MM.1S (cell line): ENCODE data around the gene SP1.

Source experiments
- DNase-seq: peaks from one replicate; pipeline ENCODE4 v3.0.0-alpha.2; 2015
- H2AFZ ChIP-seq: fragments of 300-600 bp; sonication (generic); 2 replicates; pipeline ENCODE4 v1.6.0; 2016; ENCODE audit warnings: antibody characterized with exemption, low read length
- H3F3A ChIP-seq: fragments of 300-600 bp; sonication (generic); 2 replicates; pipeline ENCODE4 v1.6.1; 2016; ENCODE audit warnings: mild to moderate bottlenecking, antibody characterized with exemption, low read length, moderate library complexity, mixed read lengths; ENCODE audit not compliant: insufficient read depth
- H3K27ac ChIP-seq: fragments of 300-600 bp; sonication (generic); 2 replicates; pipeline ENCODE4 v1.5.1; 2016; ENCODE audit warnings: mild to moderate bottlenecking, low read length
- H3K27me3 ChIP-seq: fragments of 300-600 bp; sonication (generic); replicated peaks from 2 replicates; pipeline ENCODE4 v1.6.0; 2016; ENCODE audit warnings: low read length; ENCODE audit not compliant: insufficient read depth
- H3K36me3 ChIP-seq: fragments of 300-600 bp; sonication (generic); replicated peaks from 2 replicates; pipeline ENCODE4 v1.6.1; 2016; ENCODE audit warnings: mild to moderate bottlenecking, low read length, mixed read lengths; ENCODE audit not compliant: insufficient read depth
- H3K4me1 ChIP-seq: fragments of 300-600 bp; sonication (generic); 2 replicates; pipeline ENCODE4 v1.6.1; 2016; ENCODE audit warnings: low read length, mixed read lengths
- H3K4me2 ChIP-seq: fragments of 300-600 bp; sonication (generic); 2 replicates; pipeline ENCODE4 v1.6.0; 2016; ENCODE audit warnings: low read depth, low read length
- H3K4me3 ChIP-seq: fragments of 300-600 bp; sonication (generic); 2 replicates; pipeline ENCODE4 v1.5.1; 2016; ENCODE audit warnings: low read length, mixed read lengths
- H3K79me2 ChIP-seq: fragments of 300-600 bp; sonication (generic); 2 replicates; pipeline ENCODE4 v1.6.1; 2016; ENCODE audit warnings: mixed run types, low read length, mixed read lengths
- H3K9ac ChIP-seq: fragments of 300-600 bp; sonication (generic); 2 replicates; pipeline ENCODE4 v1.6.1; 2016; ENCODE audit warnings: low read length, mixed read lengths
- H3K9me2 ChIP-seq: fragments of 300-600 bp; sonication (generic); replicated peaks from 2 replicates; pipeline ENCODE4 v1.6.1; 2016; ENCODE audit warnings: mild to moderate bottlenecking, low read length, mixed read lengths; ENCODE audit not compliant: insufficient read depth
- H3K9me3 ChIP-seq: fragments of 300-600 bp; sonication (generic); replicated peaks from 2 replicates; pipeline ENCODE4 v1.6.1; 2016; ENCODE audit warnings: mild to moderate bottlenecking, low read length, mixed read lengths; ENCODE audit not compliant: insufficient read depth
- H4K20me1 ChIP-seq: fragments of 300-600 bp; sonication (generic); 2 replicates; pipeline ENCODE4 v1.6.1; 2016; ENCODE audit warnings: mild to moderate bottlenecking, low read length, moderate library complexity, mixed read lengths; ENCODE audit not compliant: insufficient read depth
- CTCF ChIP-seq: fragments of 300-600 bp; sonication (generic); IDR thresholded peaks from 2 replicates; pipeline ENCODE4 v1.5.1; 2016; ENCODE audit warnings: antibody characterized with exemption, low read length, mixed read lengths
- EZH2 ChIP-seq: fragments of 300-600 bp; sonication (generic); optimal IDR thresholded peaks from 2 replicates; pipeline ENCODE3; 2017; ENCODE audit warnings: low read depth, mild to moderate bottlenecking, antibody characterized with exemption, low read length, mixed read lengths
- EZH2phosphoT487 ChIP-seq: fragments of 300-600 bp; sonication (generic); IDR thresholded peaks from 2 replicates; pipeline ENCODE4 v1.6.1; 2018; ENCODE audit warnings: antibody characterized with exemption, low read length

Gene SP1

DNA sequence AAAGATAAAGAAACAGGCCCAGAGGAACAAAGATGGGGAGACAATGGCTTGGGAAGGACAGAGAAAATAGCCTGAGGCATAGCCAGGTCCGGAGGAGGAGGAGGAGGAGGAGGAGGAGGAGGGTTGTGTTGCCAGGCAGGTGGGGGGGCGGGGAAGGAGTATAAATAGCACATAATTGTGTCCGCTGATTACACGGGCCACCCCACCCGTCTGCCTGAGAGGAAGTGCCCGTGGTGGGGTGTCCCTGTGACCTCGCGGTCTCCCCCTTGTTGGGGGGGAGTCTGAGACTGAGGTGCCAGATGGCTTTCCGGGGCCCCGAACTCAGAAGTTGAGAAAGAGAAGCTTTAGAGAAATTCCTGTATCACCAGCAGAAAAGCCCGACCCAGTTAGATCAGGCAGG, 42.0 kb upstream of the SP1 start:
- Histone ChIP-seq H4K20me1 (no peaks in the 10 kb centered on the region), H3K27ac (no peak overlapping the region), H3K36me3 (no peaks in the 10 kb centered on the region), H3K9ac (no peak overlapping the region), H3K4me2 (no peak overlapping the region), H3F3A (no peaks in the 10 kb centered on the region), H3K9me3 (no peaks in the 10 kb centered on the region), H2AFZ (no peak overlapping the region), H3K4me1 (no peaks in the 10 kb centered on the region), H3K4me3 (no peak overlapping the region), H3K27me3 (peaks cover 21% of the 10 kb centered on the region; the same call in 1 of the 2 replicates), H3K79me2 (no peaks in the 10 kb centered on the region), H3K9me2 (no peaks in the 10 kb centered on the region)
- TF ChIP-seq EZH2phosphoT487 (no peak), CTCF (no peak), EZH2 (no peak)
- no peak for DNase-seq

- no peak overlapping the region for H3K4me3 ChIP-seq
- H3K36me3 ChIP-seq = no peaks in the 10 kb centered on the region
- no peaks in the 10 kb centered on the region for H3K9me2 ChIP-seq
- H2AFZ ChIP-seq = no peak overlapping the region
- no peaks in the 10 kb centered on the region for H4K20me1 ChIP-seq
- TF ChIP-seq EZH2phosphoT487 (no peak), CTCF (no peak), EZH2 (no peak)
- no peak overlapping the region for H3K4me2 ChIP-seq
- H3K9me3 ChIP-seq = no peaks in the 10 kb centered on the region
- H3K79me2 ChIP-seq = no peaks in the 10 kb centered on the region
- no peak for DNase-seq
- H3K27me3 ChIP-seq = peaks cover 21% of the 10 kb centered on the region; the same call in 1 of the 2 replicates
- no peaks in the 10 kb centered on the region for H3F3A ChIP-seq
- H3K4me1 ChIP-seq = no peaks in the 10 kb centered on the region
- no peak overlapping the region for H3K9ac ChIP-seq
- H3K27ac ChIP-seq = no peak overlapping the region
These were observed 41.1 kb upstream of the SP1 start for GRCh38 chr12:53338916-53339315.

DNA sequence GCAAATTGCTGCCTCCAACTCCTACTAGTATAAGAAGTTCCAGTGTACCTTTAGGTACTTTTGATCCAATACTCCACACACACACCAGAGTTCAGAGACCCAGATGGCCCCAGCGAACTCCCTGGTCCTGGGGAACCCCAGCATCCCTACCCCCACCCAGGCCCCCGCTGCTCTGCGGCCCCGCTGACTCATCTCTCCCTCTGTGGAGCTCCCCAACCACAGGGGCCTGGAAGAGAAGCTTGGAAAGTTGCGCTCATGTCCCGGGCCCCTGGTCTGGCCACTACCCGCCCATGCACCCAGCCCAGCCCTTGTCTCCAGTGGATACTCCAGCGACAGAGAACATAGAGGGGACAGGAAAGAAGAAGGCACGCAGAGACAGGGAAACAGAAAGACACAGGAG, 39.6 kb upstream of the SP1 start:
- DNase-seq = no peak
- Histone ChIP-seq H3K79me2 (no peaks in the 10 kb centered on the region), H3K36me3 (no peaks in the 10 kb centered on the region), H3F3A (peaks cover 4% of the 10 kb centered on the region; the same call in 1 of the 2 replicates), H2AFZ (no peak overlapping the region), H4K20me1 (no peaks in the 10 kb centered on the region), H3K27me3 (peaks cover 21% of the 10 kb centered on the region; the same call in 1 of the 2 replicates), H3K9ac (no peak overlapping the region), H3K9me2 (no peaks in the 10 kb centered on the region), H3K9me3 (no peaks in the 10 kb centered on the region), H3K4me2 (no peak overlapping the region), H3K27ac (no peak overlapping the region), H3K4me3 (no peak overlapping the region), H3K4me1 (peaks cover 5% of the 10 kb centered on the region; the same call in 1 of the 2 replicates)
- TF ChIP-seq EZH2 (no peak), CTCF (no peak), EZH2phosphoT487 (no peak)
